ENCODE results near the gene AKAP1. TPM values are rescaled to one million over a fixed set of nuclear protein-coding genes. Genes with fewer than 3 reads are reported as not detected.

AKAP1 gene, protein sequence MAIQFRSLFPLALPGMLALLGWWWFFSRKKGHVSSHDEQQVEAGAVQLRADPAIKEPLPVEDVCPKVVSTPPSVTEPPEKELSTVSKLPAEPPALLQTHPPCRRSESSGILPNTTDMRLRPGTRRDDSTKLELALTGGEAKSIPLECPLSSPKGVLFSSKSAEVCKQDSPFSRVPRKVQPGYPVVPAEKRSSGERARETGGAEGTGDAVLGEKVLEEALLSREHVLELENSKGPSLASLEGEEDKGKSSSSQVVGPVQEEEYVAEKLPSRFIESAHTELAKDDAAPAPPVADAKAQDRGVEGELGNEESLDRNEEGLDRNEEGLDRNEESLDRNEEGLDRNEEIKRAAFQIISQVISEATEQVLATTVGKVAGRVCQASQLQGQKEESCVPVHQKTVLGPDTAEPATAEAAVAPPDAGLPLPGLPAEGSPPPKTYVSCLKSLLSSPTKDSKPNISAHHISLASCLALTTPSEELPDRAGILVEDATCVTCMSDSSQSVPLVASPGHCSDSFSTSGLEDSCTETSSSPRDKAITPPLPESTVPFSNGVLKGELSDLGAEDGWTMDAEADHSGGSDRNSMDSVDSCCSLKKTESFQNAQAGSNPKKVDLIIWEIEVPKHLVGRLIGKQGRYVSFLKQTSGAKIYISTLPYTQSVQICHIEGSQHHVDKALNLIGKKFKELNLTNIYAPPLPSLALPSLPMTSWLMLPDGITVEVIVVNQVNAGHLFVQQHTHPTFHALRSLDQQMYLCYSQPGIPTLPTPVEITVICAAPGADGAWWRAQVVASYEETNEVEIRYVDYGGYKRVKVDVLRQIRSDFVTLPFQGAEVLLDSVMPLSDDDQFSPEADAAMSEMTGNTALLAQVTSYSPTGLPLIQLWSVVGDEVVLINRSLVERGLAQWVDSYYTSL
- 14.4 TPM for polyA plus RNA-seq (2013, experiment 1 of 2; ENCODE audit: insufficient read length)
- polyA plus RNA-seq (2013, experiment 2 of 2; ENCODE audit: insufficient read length): 13.2 TPM

DNA sequence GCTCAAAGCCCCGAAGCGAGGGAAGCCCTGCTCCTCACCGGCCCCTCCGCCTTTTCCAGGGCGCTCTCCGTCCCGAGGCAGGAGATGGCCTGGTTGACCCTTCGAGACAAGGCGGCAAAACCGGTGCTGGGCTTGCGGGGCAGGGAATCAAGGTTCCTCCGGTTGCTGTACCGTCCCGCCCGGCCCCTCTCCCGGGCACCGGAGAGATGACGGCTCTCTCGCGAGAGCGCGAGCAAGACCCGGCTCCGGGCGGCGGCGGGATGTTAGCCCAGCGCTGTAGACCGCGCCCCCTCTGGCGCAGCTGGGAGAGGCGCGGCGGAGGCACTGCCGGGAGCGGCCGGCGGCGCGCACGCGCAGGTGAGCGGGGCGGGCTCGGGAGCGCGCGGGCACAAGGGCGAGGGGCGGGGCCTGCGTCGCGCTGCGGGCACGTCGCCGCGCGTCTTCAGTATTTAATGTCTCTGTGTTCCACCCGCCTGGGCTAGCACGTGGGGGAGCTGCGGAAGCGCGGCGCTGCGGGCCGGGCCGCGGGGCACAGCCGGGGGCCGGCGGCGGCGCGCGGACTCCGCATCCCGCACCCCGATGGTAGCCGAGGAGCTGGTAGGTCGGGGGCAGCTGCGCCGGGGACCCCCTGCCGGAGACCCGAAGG lies at the start of gene AKAP1:
Gene AKAP1 (plus strand): TSS at position 445 of the 646 bp plus-strand sequence. CDS start 20,219 bp downstream, outside the sequence.
- DNase-seq: peak; percentile 93

DNA sequence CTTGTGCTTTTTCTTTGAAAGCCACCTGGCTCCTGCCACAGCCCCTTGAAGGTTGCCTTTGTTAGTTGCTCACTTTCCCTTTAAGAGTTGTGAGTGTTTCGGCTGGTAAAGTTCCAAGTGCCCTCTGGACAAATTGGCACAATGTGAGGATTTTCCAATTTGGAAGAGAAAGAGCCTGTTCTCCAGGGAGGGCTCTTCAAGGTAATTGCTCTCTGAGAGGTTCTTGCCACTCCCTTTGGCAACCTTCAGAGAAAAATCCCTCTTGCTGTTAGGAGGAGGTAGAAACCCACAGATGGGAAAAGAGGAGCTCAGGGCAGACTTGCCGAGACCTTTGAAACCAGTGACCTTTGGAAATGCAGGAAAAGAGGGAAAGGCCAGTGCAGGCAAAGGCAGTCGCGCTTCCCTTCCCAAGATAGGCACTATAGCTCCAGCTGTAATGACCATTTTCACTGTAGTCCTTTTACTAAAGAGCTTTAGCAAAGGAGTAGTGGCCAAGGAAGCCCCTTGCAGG lies 49.0 kb upstream of the AKAP1 start:
- DNase-seq: no peak

DNA sequence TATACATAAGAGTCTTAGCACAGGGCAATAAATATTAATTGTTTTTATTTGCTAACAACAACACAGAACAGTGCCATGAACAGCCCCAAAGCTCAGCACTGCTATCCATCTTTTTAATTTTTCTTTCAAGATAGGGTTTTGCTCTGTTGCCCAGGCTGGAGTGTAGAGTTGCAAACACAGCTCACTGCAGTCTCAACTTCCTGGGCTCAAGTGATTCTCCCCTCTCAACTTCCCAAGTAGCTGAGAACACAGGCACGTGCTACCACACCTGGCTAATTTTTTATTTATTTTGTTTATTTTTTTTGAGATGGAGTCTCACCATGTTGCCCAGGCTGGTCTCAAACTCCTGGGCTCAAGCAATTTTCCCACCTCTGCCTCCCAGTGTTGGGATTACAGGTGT lies 47.6 kb upstream of the AKAP1 start:
- no peak for DNase-seq

DNA sequence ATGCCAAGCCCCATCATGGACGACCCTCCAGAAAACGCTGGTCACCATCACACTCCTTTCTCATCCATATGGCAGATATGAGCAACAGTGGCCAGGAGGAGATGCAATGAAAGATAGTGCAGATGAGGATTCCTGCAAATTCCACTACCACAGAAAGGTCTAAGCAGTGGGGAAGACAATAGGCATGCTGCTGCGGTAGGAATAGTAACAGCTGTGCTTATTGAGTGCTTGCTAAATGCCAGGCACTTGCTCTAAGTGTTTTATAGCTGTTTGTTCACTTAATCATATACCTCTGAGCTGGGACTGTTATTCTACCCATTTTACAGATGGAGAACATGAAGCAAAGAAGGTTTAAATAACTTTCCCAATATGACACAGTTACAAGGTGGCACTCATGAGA lies 46.6 kb upstream of the AKAP1 start:
- DNase-seq: no peak

DNA sequence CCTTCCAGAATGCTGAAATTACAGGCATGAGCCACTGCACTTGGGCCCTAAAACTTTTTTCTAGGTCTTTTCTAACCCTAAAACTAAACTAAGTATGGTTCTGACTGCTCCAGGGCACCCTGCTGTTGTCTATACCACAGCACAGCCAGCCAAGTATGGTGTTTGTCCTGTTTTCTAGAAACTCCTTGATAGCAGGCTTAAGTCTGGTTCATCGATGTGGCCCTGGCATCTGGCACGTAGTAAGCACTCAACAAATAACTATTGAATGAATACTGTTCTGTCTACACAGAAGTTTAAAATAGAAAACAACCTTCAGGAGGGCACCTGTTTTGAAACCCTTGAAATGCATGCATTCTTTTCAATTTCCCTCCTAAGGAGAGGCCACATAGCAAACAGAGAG lies 44.5 kb upstream of the AKAP1 start:
- DNase-seq: no peak

DNA sequence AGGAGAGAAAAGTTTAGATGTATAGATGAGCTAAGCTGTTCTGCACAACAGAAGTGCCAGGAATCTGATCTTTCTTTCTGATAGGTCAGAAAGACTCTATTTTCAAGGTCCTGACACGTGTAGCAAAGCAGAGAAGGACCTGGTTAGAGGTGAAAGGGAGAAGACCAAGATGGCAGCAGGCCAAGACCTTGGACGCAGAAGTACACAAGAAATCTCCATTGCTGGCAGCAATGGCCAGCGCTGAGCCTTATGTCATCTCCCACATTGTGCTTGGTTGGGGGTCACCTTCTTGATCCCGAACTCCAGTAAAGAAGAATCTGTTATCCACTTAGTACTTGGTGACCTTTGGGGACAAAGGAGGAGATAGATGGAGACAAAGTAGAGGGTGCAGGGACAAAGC lies 41.8 kb upstream of the AKAP1 start:
- DNase-seq: no peak

DNA sequence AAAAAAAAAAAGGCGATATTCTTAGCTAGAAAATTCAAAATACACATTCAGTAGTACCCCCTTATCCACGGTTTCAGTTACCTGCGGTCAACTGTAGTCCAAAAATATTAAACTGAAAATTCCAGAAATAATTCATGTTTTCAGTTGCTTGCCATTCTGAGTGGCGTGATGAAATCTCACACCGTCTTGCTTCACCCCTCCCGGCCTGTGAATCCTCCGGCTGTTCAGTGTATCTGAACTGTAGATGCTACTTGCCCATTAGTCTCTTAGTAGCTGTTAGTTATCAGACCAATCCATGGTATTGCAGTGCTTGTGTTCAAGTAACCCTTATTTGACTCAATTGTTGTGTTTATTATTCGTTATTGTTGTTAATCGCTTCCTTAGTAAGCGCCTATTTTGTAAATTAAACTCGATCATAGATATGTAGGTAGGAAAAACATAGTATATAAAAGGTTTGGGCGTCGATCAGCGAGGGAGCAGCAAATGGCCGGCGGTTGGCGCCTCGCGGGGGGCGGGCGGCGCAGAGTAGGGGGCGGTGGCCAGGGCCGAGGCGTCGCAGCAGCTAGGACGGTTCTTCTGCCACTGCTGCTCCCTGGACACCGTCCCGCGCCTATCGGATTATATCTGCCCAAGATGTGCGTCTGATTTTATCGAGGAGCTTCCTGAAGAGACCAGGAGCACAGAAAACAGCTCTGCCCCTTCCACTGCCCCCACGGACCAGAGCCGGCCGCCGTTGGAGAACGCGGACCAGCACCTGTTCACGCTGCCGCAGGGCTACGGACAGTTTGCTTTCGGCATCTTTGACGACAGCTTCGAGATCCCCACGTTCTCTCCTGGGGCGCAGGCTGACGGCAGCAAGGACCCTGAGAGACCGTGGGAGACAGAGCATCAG lies 39.8 kb upstream of the AKAP1 start:
- DNase-seq: no peak

DNA sequence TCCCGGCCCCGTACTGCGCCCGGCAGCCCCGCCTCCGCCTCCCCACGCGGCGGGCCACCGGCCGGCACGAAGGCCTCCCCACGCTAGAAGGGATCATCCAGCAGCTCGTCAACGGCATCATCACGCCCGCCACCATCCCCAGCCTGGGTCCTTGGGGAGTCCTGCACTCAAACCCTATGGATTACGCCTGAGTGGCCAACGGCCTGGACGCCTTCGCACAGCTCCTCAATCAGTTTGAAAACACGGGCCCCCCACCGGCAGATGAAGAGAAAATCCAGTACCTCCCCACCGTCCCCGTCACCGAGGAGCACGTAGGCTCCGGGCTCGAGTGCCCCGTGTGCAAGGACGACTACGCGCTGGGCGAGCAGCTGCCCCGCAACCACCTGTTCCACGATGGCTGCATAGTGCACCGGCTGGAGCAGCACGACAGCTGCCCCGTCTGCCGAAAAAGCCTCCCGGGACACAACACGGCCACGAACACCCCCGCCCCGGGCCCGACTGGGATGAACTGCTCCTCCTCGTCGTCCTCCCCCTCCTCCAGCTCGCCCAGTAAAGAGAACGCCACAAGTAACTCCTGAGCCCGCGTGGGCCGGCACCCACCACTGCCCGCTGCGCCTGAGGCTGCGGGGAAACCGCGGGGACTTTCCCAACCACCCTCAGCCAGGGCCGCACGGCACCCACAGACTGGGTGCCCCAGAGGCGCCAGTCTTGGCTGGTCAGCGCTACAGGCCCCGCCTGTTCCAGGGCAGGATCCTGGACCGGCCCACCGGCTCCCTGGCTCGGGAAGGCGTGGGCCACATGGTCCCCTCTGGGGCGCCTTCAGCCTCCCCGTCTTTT lies 39.0 kb upstream of the AKAP1 start:
- no peak for DNase-seq

DNA sequence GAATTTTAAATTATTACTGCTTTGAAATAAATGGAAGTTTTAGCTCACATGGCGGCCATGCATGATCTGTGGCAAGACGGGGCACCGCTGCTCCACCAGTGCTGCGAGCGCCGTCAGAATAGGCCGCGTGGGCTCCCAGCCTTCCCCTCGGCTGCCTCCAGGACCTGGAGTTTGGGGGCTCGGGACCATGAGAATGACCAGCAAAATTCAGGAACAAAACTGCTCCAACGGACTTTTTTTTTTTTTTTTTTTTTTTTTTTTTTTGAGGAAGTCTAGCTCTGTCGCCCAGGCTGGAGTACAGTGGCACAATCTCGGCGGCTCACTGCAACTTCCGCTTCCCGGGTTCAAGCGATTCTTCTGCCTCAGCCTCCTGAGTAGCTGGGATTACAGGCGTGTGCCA lies 38.3 kb upstream of the AKAP1 start:
- DNase-seq: no peak

DNA sequence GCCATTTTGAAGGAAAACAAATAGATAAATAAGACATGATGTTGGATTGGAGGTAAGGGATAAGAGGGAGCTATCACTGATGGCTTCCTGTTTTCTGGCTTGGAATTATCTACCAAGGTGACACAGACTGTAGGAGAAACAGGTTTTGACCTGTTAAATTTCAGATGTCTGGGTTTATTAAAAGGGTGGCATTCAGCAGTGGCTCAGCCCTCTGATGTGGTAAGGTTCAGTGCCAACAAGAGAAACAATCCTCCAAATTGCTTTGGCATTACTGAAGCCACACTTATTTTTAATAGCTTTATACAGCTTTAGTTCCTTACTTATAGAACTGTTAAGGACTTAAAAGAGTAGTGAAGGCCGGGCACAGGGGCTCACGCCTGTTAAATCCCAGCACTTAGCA lies 37.0 kb upstream of the AKAP1 start:
- DNase-seq: no peak

DNA sequence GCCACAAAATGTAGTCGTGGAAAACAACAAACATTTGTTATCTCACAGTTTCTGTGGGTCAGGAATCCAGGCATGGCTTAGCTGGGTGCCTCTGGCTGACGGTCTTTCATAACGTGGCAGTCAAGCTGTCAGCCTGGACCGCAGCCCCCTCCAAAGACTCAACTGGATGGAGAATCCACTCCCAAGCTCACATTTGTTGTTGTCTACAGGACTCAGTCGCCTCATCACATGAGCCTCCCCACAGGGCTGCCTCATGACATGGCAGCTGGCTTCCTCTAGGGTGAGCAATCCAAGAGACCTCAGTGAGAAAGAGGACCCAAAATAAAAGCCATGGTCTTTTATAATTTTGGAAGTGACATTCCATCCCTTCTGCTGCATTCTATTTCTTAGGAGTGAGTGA lies 34.7 kb upstream of the AKAP1 start:
- no peak for DNase-seq

DNA sequence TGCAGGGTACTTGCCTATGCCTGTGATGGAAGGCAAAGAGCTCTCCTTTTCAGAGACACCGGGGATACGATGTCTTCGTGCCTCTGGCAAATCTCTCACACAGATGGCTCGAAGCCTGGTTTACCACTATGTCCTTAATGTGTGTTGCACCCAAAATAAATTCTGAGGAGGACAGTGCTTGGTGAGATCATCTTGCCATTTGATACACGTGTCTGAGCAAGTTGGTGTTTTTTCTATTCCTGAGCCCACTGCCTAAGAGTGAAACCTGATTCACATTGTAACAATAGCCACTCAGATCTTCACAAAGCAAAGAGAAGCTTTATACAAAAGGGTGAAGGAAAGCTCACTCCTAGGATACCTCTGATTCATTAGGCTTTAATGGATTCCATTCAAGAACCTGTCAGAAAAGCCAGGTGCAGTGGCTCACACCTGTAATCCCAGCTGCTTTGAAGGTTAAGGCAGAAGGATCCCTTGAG lies 33.1 kb upstream of the AKAP1 start:
- DNase-seq: no peak

DNA sequence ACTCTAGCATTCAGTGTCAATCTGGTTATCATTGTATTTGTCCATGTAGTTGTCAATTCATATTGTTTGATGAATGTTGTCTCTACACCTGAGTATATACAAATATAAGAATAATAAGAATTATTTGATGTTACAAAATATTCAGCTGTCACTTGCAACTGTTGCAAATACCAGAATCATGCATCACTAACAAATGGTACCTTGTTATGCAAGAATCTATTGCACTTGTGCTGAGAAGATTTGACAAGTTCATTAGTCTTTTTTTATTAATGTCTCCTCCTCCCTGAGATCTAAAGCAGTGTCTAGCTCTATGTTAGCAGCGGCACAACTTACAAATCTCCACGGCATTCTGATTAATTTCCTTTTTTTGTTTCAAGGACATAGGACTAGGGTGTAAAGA lies 22.2 kb upstream of the AKAP1 start:
- no peak for DNase-seq

DNA sequence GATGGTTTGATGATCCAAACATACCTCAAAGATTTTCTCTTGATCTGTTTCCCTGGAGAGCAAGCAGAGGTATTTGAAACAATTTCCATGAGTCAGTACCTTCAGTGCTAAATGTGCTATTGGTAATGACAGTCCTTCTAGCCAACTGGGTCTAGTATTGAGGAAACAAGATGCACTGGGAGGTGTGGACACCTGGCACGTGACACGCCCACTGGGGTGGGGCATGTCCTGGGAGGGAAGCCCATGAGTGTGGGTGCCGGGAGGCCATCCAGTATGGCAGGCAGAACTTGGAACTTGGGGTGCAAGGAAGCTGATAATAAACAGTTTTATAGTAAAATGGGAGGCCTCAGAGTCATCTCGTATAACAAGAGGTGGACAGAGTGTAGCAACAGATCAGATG lies 17.9 kb upstream of the AKAP1 start:
- no peak for DNase-seq

DNA sequence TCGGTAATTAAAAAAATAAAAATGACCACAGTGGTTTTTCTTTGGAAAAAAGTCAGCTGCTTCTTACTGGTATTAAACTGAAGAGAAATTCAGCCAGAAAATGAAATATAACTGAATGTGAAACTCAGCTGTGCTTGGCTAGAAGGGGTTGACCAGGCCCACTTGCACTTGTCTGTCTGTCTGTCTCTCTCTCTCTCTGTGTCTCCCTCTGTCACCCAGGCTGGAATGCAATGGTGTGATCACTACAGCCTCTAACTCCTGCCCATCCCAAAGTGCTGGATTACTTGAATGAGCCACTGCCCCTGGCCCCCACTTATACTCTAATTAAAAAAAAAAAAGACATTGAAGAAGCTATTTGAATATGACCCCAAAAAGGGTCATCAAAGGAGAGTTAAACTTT lies 17.3 kb upstream of the AKAP1 start:
- DNase-seq: no peak

DNA sequence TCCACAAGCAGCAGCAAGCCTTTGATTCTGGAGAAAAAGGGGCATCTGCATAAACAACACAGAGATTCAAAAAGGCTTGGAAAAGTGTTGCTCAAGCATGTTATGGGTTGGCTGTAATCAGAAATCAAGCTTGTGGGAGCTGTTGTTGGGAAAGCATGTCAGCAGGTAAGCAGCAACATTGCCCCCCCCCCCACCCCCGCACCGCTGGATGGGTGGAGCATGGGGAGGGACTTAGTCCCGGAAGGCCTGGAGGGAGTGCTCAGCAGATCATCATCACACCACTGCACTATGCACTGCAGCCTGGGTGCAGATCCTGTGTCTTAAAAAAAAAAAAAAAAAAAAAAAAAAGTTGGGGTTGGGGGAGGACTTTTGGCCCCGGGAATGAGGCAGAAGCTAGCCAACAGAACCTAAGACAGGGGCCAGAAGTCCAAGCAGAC lies 16.8 kb upstream of the AKAP1 start:
- no peak for DNase-seq

DNA sequence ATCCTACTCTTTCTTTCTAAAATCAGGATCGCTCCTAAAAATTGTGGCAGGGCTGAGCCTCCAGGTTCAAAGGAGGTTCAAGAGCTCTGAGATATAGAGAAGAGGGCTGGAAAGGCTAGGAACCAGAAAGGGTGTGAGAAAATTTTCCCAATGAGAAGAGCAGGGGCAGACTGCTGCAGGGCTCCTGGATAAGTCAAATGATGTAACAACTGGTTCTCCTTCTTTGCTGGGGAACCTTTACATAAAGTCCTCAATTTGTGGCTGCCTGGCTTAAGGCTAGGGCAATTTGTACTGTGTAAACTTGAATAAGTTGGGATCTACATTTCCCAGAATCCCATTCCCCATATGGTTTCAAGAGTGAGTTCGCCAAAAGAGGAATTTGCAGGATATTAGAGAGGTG lies 16.3 kb upstream of the AKAP1 start:
- no peak for DNase-seq

DNA sequence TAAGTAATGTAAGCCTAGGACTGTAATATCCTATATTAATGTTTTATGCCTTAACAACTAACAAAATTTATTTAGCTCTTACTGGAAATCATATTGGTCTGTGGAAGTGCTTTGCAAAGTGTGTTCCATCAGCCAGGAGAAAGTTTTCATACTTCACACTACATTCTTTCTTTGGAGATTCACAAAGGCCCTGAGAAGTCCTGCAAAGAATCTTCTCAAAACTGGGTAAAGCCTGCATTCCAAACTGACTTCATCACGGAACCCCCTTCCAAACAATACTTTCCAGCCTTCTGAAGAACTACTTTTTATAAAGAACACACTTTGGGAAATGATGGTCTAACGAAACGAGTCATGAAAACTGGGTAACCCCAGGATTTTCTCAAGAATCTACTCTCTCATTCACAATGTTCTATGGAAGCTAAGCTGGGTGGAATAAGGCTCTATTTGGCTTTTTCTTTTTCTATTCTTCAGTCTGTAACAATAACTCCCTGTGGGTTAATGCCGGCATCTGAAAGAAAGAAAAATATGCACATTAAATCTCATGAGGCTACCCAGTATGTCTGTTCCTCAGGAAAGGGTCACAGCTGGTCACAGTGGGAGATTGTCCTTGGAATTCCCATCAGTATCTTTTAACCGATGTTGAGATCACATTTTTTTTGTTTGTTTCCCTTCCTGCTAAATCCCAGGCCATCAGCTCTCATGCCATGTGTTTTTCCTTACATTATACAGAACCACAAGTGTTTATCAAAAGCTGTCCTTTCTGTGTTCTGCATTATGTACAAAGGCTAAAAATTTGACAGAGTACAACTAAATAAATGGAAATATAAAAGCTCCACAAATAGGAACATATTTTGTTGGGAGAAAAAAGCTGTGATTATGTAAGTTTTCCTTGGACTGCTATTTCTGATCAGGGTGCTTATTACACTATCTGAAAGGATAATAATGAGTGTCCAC lies 12.8 kb upstream of the AKAP1 start:
- DNase-seq: no peak

DNA sequence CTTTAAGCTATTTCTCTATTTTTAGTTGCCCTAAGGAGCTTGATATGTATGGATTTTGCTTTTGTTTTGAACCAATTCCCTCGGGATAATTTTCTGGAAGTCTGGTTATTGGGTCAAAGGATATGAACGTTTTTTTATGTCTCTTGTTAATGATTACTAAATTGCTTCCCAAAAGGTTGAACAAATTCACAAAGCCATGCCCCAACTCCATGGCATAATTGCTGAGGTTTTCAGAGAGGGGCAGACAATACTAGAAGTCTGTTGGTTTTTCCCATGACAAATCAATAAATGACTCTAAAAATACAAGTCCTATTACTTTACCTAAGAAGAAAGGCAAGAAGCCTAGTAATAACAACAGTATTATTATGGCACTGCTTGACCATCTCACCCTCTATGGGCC lies 11.4 kb upstream of the AKAP1 start:
- no peak for DNase-seq
